ENCODE results near the gene STX4.

DNA sequence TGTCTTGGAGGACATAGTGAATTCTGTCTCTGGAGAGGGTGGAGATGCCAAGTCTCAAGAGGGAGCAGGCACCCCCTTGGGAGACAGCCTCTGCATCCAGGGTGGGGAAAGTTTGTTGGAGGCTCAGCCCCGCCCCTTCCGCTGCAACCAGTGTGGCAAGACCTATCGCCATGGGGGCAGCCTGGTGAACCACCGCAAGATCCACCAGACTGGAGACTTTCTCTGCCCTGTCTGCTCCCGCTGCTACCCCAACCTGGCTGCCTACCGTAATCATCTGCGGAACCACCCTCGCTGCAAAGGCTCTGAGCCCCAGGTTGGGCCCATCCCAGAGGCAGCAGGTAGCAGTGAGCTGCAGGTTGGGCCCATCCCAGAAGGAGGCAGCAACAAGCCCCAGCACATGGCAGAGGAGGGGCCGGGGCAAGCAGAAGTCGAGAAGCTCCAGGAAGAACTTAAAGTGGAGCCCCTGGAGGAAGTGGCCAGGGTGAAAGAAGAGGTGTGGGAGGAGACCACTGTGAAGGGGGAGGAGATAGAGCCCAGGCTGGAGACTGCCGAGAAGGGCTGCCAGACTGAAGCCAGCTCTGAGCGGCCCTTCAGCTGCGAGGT lies 46.1 kb downstream of the STX4 start:
- no peak for TF ChIP-seq EZH2 (IDR thresholded peaks at IDR 0.05; ENCODE audit: low read length)
- TF ChIP-seq, protein P1, sequence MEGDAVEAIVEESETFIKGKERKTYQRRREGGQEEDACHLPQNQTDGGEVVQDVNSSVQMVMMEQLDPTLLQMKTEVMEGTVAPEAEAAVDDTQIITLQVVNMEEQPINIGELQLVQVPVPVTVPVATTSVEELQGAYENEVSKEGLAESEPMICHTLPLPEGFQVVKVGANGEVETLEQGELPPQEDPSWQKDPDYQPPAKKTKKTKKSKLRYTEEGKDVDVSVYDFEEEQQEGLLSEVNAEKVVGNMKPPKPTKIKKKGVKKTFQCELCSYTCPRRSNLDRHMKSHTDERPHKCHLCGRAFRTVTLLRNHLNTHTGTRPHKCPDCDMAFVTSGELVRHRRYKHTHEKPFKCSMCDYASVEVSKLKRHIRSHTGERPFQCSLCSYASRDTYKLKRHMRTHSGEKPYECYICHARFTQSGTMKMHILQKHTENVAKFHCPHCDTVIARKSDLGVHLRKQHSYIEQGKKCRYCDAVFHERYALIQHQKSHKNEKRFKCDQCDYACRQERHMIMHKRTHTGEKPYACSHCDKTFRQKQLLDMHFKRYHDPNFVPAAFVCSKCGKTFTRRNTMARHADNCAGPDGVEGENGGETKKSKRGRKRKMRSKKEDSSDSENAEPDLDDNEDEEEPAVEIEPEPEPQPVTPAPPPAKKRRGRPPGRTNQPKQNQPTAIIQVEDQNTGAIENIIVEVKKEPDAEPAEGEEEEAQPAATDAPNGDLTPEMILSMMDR (optimal IDR thresholded peaks at IDR 0.05 in 1 of 3, IDR thresholded peaks at IDR 0.05 in 1 of 3, conservative IDR thresholded peaks at IDR 0.05 in 1 of 3; ENCODE audit: extremely low read depth in 1 of 3, insufficient read depth in 2 of 3, low read length in 3 of 3) = no peak
